ENCODE results near the gene CNIH3.

The CNIH3 gene

GRCh38 chr1:224660074-224660473, 44.0 kb downstream of the CNIH3 start:
- Histone ChIP-seq H3K9me3 (ENCODE audit: control insufficient read depth in 2 of 2, low read length in 2 of 2) (no peaks in the 10 kb centered on the region), H3K4me1 (ENCODE audit: control insufficient read depth in 2 of 2, insufficient read depth in 2 of 2, low read length in 2 of 2) (no peaks in the 10 kb centered on the region), H3K9ac (ENCODE audit: low read depth in 1 of 2, low read length in 2 of 2) (no peak overlapping the region), H3K27ac (ENCODE audit: low read depth in 2 of 2, low read length in 2 of 2) (no peak overlapping the region), H3K4me3 (ENCODE audit: low read length in 2 of 2) (no peak overlapping the region), H3K27me3 (ENCODE audit: control insufficient read depth in 2 of 2, insufficient read depth in 2 of 2, low read length in 2 of 2) (no peaks in the 10 kb centered on the region), H3K36me3 (ENCODE audit: control insufficient read depth in 2 of 2, insufficient read depth in 2 of 2, low read length in 2 of 2) (no peaks in the 10 kb centered on the region)

- H3K4me3 ChIP-seq (ENCODE audit: low read length in 2 of 2): no peak overlapping the region
- no peaks in the 10 kb centered on the region for H3K27me3 ChIP-seq (ENCODE audit: control insufficient read depth in 2 of 2, insufficient read depth in 2 of 2, low read length in 2 of 2)
- H3K9ac ChIP-seq (ENCODE audit: low read depth in 1 of 2, low read length in 2 of 2): no peak overlapping the region
- no peaks in the 10 kb centered on the region for H3K4me1 ChIP-seq (ENCODE audit: control insufficient read depth in 2 of 2, insufficient read depth in 2 of 2, low read length in 2 of 2)
- H3K9me3 ChIP-seq (ENCODE audit: control insufficient read depth in 2 of 2, low read length in 2 of 2): no peaks in the 10 kb centered on the region
- H3K36me3 ChIP-seq (ENCODE audit: control insufficient read depth in 2 of 2, insufficient read depth in 2 of 2, low read length in 2 of 2): no peaks in the 10 kb centered on the region
- no peak overlapping the region for H3K27ac ChIP-seq (ENCODE audit: low read depth in 2 of 2, low read length in 2 of 2)
These were observed 46.8 kb downstream of the CNIH3 start for GRCh38 chr1:224662870-224663269.

- Histone ChIP-seq H3K36me3 (ENCODE audit: control insufficient read depth in 2 of 2, insufficient read depth in 2 of 2, low read length in 2 of 2) (no peaks in the 10 kb centered on the region), H3K9me3 (ENCODE audit: control insufficient read depth in 2 of 2, low read length in 2 of 2) (no peaks in the 10 kb centered on the region), H3K27ac (ENCODE audit: low read depth in 2 of 2, low read length in 2 of 2) (no peak overlapping the region), H3K27me3 (ENCODE audit: control insufficient read depth in 2 of 2, insufficient read depth in 2 of 2, low read length in 2 of 2) (no peaks in the 10 kb centered on the region), H3K4me3 (ENCODE audit: low read length in 2 of 2) (no peak overlapping the region), H3K4me1 (ENCODE audit: control insufficient read depth in 2 of 2, insufficient read depth in 2 of 2, low read length in 2 of 2) (no peaks in the 10 kb centered on the region), H3K9ac (ENCODE audit: low read depth in 1 of 2, low read length in 2 of 2) (no peak overlapping the region)
These were observed 48.9 kb downstream of the CNIH3 start for GRCh38 chr1:224665016-224665415.

GRCh38 chr1:224666078-224666477, 50.0 kb downstream of the CNIH3 start:
- Histone ChIP-seq H3K36me3 (ENCODE audit: control insufficient read depth in 2 of 2, insufficient read depth in 2 of 2, low read length in 2 of 2) (no peaks in the 10 kb centered on the region), H3K4me3 (ENCODE audit: low read length in 2 of 2) (no peak overlapping the region), H3K4me1 (ENCODE audit: control insufficient read depth in 2 of 2, insufficient read depth in 2 of 2, low read length in 2 of 2) (no peaks in the 10 kb centered on the region), H3K9ac (ENCODE audit: low read depth in 1 of 2, low read length in 2 of 2) (no peak overlapping the region), H3K27ac (ENCODE audit: low read depth in 2 of 2, low read length in 2 of 2) (no peak overlapping the region), H3K9me3 (ENCODE audit: control insufficient read depth in 2 of 2, low read length in 2 of 2) (no peaks in the 10 kb centered on the region), H3K27me3 (ENCODE audit: control insufficient read depth in 2 of 2, insufficient read depth in 2 of 2, low read length in 2 of 2) (no peaks in the 10 kb centered on the region)

GRCh38 chr1:224666913-224667312, 50.8 kb downstream of the CNIH3 start:
- Histone ChIP-seq H3K4me1 (ENCODE audit: control insufficient read depth in 2 of 2, insufficient read depth in 2 of 2, low read length in 2 of 2) (no peaks in the 10 kb centered on the region), H3K4me3 (ENCODE audit: low read length in 2 of 2) (no peak overlapping the region)

GRCh38 chr1:224668984-224669383, 52.9 kb downstream of the CNIH3 start:
- no peaks in the 10 kb centered on the region for H3K4me1 ChIP-seq (ENCODE audit: control insufficient read depth in 2 of 2, insufficient read depth in 2 of 2, low read length in 2 of 2)
- no peak overlapping the region for H3K9ac ChIP-seq (ENCODE audit: low read depth in 1 of 2, low read length in 2 of 2)
- H3K36me3 ChIP-seq (ENCODE audit: control insufficient read depth in 2 of 2, insufficient read depth in 2 of 2, low read length in 2 of 2): no peaks in the 10 kb centered on the region
- no peaks in the 10 kb centered on the region for H3K27me3 ChIP-seq (ENCODE audit: control insufficient read depth in 2 of 2, insufficient read depth in 2 of 2, low read length in 2 of 2)
- H3K9me3 ChIP-seq (ENCODE audit: control insufficient read depth in 2 of 2, low read length in 2 of 2): no peaks in the 10 kb centered on the region
- H3K27ac ChIP-seq (ENCODE audit: low read depth in 2 of 2, low read length in 2 of 2): no peak overlapping the region
- no peak overlapping the region for H3K4me3 ChIP-seq (ENCODE audit: low read length in 2 of 2)

More at GRCh38 chr1:224666913-224667312, 50.8 kb downstream of the CNIH3 start:
- Histone ChIP-seq H3K9me3 (ENCODE audit: control insufficient read depth in 2 of 2, low read length in 2 of 2) (no peaks in the 10 kb centered on the region), H3K9ac (ENCODE audit: low read depth in 1 of 2, low read length in 2 of 2) (no peak overlapping the region), H3K27me3 (ENCODE audit: control insufficient read depth in 2 of 2, insufficient read depth in 2 of 2, low read length in 2 of 2) (no peaks in the 10 kb centered on the region), H3K27ac (ENCODE audit: low read depth in 2 of 2, low read length in 2 of 2) (no peak overlapping the region), H3K36me3 (ENCODE audit: control insufficient read depth in 2 of 2, insufficient read depth in 2 of 2, low read length in 2 of 2) (no peaks in the 10 kb centered on the region)

- Histone ChIP-seq H3K27me3 (ENCODE audit: control insufficient read depth in 2 of 2, insufficient read depth in 2 of 2, low read length in 2 of 2) (no peaks in the 10 kb centered on the region), H3K9me3 (ENCODE audit: control insufficient read depth in 2 of 2, low read length in 2 of 2) (no peaks in the 10 kb centered on the region), H3K9ac (ENCODE audit: low read depth in 1 of 2, low read length in 2 of 2) (no peak overlapping the region), H3K4me1 (ENCODE audit: control insufficient read depth in 2 of 2, insufficient read depth in 2 of 2, low read length in 2 of 2) (no peaks in the 10 kb centered on the region), H3K36me3 (ENCODE audit: control insufficient read depth in 2 of 2, insufficient read depth in 2 of 2, low read length in 2 of 2) (no peaks in the 10 kb centered on the region), H3K4me3 (ENCODE audit: low read length in 2 of 2) (no peak overlapping the region), H3K27ac (ENCODE audit: low read depth in 2 of 2, low read length in 2 of 2) (no peak overlapping the region)
These were observed 53.3 kb downstream of the CNIH3 start for GRCh38 chr1:224669403-224669802.

- no peak overlapping the region for H3K9ac ChIP-seq (ENCODE audit: low read depth in 1 of 2, low read length in 2 of 2)
- no peaks in the 10 kb centered on the region for H3K4me1 ChIP-seq (ENCODE audit: control insufficient read depth in 2 of 2, insufficient read depth in 2 of 2, low read length in 2 of 2)
- no peak overlapping the region for H3K27ac ChIP-seq (ENCODE audit: low read depth in 2 of 2, low read length in 2 of 2)
- no peaks in the 10 kb centered on the region for H3K27me3 ChIP-seq (ENCODE audit: control insufficient read depth in 2 of 2, insufficient read depth in 2 of 2, low read length in 2 of 2)
- H3K36me3 ChIP-seq (ENCODE audit: control insufficient read depth in 2 of 2, insufficient read depth in 2 of 2, low read length in 2 of 2): no peaks in the 10 kb centered on the region
- no peak overlapping the region for H3K4me3 ChIP-seq (ENCODE audit: low read length in 2 of 2)
- H3K9me3 ChIP-seq (ENCODE audit: control insufficient read depth in 2 of 2, low read length in 2 of 2): no peaks in the 10 kb centered on the region
These were observed 54.4 kb downstream of the CNIH3 start for GRCh38 chr1:224670506-224670905.

- Histone ChIP-seq H3K36me3 (ENCODE audit: control insufficient read depth in 2 of 2, insufficient read depth in 2 of 2, low read length in 2 of 2) (no peaks in the 10 kb centered on the region), H3K4me3 (ENCODE audit: low read length in 2 of 2) (no peak overlapping the region), H3K4me1 (ENCODE audit: control insufficient read depth in 2 of 2, insufficient read depth in 2 of 2, low read length in 2 of 2) (no peaks in the 10 kb centered on the region), H3K27ac (ENCODE audit: low read depth in 2 of 2, low read length in 2 of 2) (no peak overlapping the region), H3K27me3 (ENCODE audit: control insufficient read depth in 2 of 2, insufficient read depth in 2 of 2, low read length in 2 of 2) (no peaks in the 10 kb centered on the region), H3K9me3 (ENCODE audit: control insufficient read depth in 2 of 2, low read length in 2 of 2) (no peaks in the 10 kb centered on the region), H3K9ac (ENCODE audit: low read depth in 1 of 2, low read length in 2 of 2) (no peak overlapping the region)
These were observed 55.0 kb downstream of the CNIH3 start for GRCh38 chr1:224671076-224671475.

GRCh38 chr1:224673141-224673540, 57.0 kb downstream of the CNIH3 start:
- Histone ChIP-seq H3K4me3 (ENCODE audit: low read length in 2 of 2) (no peak overlapping the region), H3K9ac (ENCODE audit: low read depth in 1 of 2, low read length in 2 of 2) (no peak overlapping the region), H3K36me3 (ENCODE audit: control insufficient read depth in 2 of 2, insufficient read depth in 2 of 2, low read length in 2 of 2) (no peaks in the 10 kb centered on the region), H3K27ac (ENCODE audit: low read depth in 2 of 2, low read length in 2 of 2) (no peak overlapping the region), H3K9me3 (ENCODE audit: control insufficient read depth in 2 of 2, low read length in 2 of 2) (no peaks in the 10 kb centered on the region), H3K4me1 (ENCODE audit: control insufficient read depth in 2 of 2, insufficient read depth in 2 of 2, low read length in 2 of 2) (no peaks in the 10 kb centered on the region), H3K27me3 (ENCODE audit: control insufficient read depth in 2 of 2, insufficient read depth in 2 of 2, low read length in 2 of 2) (no peaks in the 10 kb centered on the region)

GRCh38 chr1:224675590-224675989, 59.5 kb downstream of the CNIH3 start:
- no peak overlapping the region for H3K4me3 ChIP-seq (ENCODE audit: low read length in 2 of 2)
- no peaks in the 10 kb centered on the region for H3K36me3 ChIP-seq (ENCODE audit: control insufficient read depth in 2 of 2, insufficient read depth in 2 of 2, low read length in 2 of 2)
- no peaks in the 10 kb centered on the region for H3K9me3 ChIP-seq (ENCODE audit: control insufficient read depth in 2 of 2, low read length in 2 of 2)
- H3K27ac ChIP-seq (ENCODE audit: low read depth in 2 of 2, low read length in 2 of 2): no peak overlapping the region
- no peak overlapping the region for H3K9ac ChIP-seq (ENCODE audit: low read depth in 1 of 2, low read length in 2 of 2)
- no peaks in the 10 kb centered on the region for H3K27me3 ChIP-seq (ENCODE audit: control insufficient read depth in 2 of 2, insufficient read depth in 2 of 2, low read length in 2 of 2)
- no peaks in the 10 kb centered on the region for H3K4me1 ChIP-seq (ENCODE audit: control insufficient read depth in 2 of 2, insufficient read depth in 2 of 2, low read length in 2 of 2)
